DMS79 treated with DMSO at 0.1 percent for 48 hours (cell line): ENCODE results near the gene CAMKMT.

Experiments
- DNase-seq: peaks from one replicate; lab custom pipeline; 2025; lab: John Stamatoyannopoulos, UW

CAMKMT gene

DNA sequence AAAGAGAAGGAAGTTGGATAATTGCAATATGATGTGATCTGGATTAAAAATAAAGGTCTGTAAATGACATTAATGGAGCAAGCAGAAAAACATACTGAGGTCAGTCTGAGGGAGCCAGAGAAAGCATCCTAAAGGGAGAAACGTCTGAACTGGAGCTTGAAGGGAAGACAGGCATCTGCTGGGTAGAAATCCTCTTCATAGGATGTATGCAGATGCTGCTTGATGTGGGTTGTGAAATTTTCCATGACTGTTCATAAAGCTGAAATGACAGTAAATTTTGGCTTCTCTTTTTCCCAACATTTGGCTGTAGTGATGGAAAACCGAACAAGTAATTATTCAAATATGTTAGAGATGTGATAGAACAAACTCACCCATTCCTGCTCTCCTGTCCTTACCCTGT lies 287.6 kb downstream of the CAMKMT start:
- no peak for DNase-seq

DNA sequence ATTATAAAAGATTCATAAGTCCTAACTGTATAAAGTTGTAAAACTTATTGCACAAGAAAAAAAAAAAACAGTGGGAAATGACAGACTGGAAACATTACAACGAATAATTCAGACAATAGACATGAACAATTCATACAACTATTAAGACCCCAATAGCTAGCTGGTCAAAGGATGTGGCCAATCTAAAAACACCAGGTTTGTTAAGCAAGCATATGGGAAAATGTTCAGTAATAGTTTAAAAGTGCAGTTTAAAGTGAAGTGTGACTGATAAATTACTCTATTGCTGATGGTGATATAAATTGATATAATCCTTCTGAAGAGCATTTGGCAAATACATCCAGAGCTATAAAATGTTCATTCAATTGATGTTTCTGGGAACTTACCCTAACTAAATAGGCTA lies 289.0 kb downstream of the CAMKMT start:
- no peak for DNase-seq

DNA sequence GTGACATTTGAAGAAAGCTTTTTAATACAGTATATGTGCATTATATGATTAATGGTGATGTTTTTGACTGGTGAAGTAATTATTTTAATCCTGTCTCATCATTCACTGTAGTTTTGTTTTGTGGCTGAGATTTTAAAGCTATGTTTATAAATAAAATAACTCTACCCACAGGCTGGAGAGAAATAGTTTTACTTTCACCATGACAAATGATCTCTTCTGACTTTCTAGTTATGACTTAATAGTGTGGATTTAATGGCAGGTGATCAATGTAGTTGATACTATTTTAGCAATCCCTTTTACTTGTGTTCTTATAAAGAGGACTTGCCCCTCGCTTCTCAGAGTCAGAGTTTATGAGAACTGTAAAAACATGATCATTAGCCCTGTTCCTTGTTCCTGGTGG lies 290.2 kb downstream of the CAMKMT start:
- DNase-seq = no peak

DNA sequence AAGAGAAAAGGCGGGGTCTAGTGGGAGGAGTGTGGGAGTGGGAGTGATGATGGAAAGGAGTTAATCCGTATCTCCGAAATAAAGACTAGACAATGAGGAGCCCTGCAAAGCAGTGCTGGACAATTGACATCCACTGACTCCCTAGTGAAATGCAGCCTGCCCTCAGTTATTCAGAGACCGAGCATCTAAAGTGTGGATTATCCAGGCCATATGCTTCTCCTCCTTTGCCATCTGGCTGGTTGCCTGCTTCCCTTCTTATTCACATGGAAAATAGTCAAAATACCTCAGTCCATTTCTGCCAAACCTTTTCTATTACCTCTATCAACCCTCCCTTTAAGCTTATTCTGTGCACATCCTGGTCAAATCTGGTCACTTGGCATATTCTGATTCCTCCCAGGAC lies 291.0 kb downstream of the CAMKMT start:
- no peak for DNase-seq

DNA sequence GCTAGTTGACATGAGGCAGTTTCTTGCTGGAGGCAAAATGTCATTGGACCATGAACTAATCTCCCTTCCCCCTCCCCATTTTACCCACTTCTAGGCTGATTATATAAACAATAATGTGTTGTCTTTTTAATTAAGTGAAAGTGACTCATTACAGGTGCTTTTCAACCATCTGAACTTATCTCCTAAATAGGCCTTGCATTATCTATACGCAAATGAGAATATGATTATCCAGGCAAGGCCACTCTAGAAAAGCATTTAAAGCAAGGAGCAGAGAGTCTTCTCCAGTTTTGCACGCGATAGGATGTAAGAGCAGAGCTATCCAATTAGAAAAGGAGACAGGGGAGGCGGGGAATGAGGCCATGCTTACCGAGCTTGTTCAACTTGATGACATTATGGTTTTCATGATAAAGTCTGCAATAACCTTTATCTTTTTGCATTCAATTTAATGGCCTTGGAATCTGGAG lies 293.7 kb downstream of the CAMKMT start:
- DNase-seq = peak; percentile 40

DNA sequence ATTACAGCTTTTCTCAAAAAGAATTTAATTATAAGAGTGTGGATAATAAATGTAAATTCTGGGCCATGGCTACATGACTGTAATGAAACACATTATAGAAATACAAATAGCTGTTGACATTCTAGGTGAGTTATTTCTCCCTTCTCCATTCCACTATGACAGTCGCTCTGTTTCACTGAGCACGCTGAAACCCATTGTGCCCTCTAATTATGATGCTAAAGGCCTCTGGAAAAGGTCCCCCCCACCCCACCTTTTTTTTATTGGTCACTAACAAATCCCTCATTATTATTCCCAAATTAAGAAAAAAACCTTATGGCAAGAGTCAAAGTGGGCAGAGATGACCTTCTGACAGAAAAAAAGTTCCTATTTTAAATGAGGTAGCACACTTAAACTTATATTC lies 294.7 kb downstream of the CAMKMT start:
- no peak for DNase-seq

DNA sequence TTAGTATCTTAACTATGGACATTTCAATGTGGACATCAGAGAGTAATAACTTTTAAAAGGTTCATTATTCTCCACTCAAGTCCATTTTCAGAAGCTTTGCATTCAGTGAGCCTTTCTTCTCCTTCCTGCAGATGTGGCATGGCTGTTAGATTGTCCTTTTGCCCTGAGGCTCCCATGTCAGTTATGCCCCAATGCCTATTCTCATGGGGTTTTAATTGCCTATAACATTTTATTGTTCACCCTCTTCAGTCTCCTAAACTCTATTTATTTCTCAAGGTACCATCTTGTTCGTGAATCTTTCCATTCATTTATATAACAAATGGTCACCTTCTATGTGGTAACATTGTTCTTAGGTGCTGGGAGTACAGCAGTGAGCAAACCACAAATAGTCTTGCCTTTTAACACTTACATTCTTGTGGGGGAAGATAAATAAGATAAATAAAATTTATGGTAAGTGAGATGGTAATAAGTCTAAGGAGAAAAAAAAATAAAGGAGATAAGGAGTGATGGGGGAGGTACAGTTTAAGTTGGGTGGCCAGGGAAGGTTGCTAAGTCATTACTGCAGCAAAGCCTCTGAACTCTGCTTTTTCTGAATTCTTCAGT lies 301.8 kb downstream of the CAMKMT start:
- no peak for DNase-seq

DNA sequence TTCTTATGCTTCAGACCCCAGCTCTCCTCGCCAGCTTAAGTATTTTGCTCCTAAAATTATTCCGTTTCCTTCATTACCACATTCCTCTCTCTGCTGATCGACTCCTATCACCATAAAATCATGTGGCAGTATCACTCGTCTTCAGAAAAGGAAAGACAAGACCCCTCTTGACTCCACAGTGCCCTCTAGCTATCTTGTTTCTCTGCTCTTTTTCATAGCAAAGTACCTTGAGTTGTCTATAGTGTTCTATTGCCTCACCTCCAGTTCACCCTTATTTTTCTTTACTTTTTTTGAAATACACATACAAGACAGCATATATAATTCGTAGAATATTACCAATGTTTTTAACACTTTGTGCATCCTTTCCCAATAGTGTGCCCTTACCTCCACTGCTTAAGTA lies 306.6 kb downstream of the CAMKMT start:
- DNase-seq = no peak

DNA sequence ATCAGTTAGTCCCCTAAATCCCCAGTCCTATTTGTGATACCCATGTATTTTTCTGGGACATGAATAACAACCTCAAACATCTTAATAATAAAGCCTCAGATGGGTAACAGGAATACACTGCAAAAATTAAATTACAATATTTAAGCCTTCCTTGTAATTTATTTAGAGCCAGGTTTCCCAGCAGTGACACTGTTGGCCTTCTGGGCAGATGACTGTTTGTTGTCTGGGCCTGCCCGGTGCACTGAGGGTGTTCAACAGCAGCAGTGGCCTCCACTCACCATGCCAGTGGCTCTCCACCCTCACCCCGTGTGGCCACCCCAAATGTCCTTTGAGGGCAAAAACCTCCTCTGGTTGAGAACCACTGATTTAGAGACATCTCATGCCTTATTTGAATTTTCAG lies 309.5 kb downstream of the CAMKMT start:
- DNase-seq = no peak

DNA sequence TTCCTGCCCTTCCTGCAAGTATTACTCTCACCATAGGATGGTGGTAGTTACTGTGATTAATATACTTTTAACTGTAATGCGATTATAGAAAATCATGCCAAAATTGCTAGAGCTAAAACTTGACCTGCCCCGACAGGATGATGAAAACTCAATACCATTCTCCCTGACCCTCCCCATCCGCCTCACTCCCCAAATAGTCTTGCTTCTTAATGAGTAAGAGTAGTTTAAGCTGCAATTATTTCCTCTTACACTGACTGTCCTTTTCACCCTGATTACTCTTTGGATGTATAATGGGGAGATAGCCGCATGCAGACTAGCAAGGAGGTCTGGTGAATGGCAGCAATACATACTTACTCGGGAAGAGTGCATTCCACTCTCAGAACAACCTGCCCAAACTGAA lies 310.2 kb downstream of the CAMKMT start:
- no peak for DNase-seq

DNA sequence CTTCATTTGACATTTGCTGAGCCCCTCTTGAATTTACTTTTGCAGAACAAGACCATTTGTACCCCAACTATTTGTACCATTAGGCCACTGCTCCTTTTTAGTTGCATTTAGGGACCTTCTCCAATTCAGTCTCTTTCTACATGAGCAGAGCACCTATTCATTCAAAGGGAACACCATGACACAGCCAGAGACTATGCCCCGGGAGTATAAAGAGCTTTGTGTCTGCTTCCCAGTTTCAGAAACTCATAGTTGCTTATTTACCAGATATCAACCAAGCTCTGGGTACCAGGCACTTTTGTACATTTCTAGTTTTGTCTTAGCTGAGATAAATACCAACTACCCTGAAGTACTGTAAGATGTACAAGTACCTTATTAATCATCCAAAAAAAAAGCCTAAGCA lies 310.7 kb downstream of the CAMKMT start:
- no peak for DNase-seq

DNA sequence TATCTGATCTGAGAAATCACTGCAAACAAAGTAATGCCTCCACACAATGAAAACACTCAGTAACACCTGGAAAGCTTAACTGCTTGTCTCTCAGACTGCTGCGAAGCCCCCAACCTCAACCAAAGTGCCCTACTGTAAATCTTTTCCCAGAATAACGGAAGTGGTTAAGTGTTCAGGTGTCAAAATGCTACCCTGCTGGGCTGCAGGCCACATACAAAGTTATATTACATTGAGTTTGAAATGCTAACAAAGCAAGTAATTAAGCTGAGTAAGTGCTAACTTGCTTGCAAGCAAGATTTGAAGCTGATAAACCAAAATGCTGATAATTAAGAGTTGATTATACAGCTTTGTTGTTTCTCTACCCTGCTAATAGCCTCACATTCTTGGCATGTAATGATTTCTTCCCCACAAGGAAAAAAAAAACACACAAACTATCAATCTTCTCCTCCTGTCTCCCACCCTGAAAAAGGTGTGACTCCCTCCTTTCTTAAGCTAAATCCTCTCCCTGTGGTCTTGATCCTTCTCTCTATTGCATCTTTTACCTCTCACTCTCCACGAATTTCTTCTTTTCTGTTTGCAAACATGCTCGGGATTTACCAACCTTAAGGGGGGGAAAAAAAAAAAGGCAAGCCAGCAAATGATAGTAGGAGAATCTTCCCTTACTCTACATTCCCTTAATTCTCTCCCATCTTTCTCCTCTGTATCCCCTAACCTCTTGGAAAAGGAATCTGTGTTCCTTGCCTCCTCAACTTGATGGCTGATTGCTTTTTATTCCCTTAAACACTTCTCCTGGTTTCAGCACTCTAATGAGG lies 312.9 kb downstream of the CAMKMT start:
- DNase-seq = no peak

DNA sequence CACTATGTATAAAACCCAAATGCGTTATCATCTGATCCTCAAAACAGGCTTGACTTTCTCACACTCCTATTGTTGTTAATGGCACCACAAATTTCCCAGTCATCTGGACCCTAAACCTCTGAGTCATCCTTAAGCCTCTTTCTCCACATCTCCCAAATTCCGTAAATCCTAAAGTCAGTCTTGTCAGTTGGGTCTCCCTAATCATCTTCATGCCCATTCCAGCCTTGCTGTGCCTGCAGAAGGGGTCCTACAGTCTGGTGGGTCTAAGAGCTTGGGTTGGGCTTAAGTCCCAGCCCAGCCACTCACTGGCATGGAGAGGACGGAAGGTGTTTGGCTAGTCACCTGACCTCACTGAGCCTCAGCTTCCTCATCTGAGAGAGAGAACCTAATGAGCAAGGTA lies 314.6 kb downstream of the CAMKMT start:
- no peak for DNase-seq

DNA sequence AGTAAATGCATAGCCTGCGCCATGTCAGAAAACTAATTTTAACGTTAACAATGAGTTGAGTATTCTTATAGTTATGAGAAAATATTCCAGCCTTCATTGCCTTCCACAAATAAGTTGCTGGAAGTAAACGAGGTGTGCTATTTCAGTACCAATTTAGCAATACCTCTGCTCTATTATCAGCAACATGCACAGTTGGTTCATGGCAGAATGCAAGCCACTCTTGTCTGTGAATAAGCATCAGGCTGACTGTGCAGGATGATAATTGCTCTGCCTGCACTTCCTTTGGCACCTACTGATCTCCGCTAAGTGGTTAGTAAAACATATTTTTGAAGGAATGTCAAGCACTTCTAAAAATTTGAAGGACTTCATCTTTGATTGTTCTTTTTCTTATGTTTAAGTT lies 317.8 kb downstream of the CAMKMT start:
- no peak for DNase-seq

DNA sequence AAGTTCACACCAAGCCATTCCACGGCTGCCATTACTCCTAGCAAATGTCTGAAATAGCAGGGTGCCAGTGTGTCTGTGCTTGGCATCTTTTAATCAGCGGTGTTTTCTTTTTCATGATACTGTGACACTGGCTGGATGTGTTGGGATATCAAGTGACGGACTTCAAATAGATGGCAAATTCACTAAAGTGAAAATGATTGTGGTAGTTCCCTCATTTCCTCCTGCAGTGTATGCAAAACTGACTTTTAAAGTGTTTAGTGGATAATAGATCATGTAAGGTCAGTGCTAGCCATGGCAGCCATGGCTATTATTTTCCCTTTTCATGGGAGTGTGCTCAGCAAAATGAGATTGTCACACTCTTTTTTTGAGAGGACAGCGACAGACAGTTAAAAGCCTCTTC lies 318.2 kb downstream of the CAMKMT start:
- no peak for DNase-seq

DNA sequence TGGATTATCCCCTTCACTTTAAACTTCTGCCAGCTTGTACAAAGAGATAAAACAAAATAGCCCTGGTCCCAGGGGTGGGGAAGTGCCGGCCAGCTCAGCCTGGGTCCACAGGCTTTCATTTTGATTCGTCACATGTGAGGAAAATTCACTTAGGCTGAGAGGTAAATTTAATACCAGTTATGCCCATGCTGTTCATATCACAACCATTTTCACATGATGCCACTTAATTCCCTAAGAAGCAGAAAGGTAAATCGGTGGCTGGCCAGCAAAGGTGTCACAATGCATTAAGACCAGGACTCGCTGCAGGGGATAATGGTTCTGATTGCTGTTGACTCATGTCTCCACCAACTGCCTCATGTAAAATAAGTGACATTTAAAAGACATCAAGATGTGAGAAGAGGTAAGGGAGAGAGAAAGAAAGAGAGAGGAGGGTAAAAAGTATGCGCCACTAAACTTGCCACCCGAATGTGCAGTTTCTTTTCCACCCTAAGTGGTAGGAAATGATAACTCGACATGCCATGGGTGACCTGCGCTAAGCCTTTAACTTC lies 318.8 kb downstream of the CAMKMT start:
- peak; percentile 56 for DNase-seq

DNA sequence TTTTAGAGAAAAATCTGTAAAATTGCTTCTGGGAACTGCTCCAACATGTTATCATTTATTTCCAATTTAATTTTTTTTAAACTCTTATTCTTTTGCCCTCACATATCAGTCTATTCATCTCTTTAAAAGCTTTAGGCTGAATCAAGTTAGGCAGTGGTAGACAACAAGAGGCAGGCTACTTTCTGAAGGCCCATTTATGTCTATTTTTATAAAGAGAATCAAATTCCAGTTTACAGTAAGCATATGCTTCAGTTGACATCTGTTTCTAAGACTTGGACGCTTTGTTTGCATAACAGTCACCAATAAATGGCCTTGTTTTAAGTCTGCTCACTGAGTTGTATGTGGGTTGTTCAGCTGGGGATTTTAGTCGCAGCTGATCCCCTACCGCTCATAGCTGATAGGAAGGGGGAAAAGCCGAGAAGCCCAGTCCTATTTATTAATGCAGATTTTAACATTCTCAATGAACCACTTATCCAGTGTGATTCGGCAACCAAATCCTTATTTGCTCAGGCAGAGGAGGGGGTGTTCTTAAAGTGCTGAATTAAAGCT lies 319.3 kb downstream of the CAMKMT start:
- DNase-seq = peak; percentile 62

DNA sequence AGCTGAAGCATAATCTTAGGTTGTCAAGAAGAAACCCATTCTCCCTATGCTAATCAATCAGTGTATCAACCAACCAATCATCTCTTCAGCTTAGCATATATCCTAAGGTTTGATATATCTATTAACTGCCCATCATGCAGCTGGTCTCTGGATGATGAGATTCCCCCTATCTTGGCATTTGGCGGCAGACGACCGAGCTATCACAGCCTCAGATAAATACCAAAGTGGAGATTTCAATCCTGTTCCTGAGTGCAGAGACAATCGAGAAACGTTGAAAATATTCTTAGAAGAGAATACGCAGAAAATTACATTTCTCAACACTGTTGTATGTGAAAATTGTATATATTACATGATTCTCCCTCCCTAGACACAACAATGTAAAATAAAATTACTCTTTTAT lies 320.7 kb downstream of the CAMKMT start:
- DNase-seq = no peak

DNA sequence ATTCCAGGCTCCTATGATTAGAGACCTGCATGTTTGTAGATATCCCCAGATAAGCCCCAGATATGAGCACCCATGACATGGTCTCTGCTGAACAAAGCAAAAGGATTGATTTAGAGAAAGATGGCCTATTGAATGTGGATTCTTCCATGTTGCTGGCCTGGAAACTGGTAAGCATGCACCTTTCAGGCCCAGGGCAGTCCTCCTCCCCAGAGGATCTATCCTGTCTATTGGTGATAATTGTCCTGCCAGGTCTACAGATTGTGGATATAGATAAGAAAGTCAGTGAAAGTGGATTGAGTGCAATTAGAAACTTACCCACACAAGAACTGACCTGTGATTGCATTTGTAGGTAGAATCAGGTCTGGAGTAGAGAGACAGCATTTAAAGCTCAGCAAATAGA lies 322.8 kb downstream of the CAMKMT start:
- no peak for DNase-seq

DNA sequence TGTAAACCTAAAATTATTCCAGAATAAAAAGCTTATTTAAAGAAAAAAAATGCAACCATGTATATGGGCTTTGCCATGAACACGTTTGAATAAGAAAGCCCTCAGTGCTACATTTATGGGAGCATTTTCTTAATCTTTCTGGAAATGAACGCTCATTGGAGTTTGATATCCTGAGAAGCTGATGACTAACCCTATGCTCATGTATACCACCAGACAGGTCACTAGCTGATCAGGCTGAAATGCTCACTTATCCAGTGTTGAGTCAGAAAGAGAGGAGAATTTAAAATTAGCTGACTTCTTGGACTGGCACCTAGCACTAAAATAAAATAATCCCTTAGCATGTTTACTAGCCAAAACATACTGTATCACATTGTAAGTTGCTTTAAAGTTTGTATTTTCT lies 324.8 kb downstream of the CAMKMT start:
- DNase-seq = no peak

DNA sequence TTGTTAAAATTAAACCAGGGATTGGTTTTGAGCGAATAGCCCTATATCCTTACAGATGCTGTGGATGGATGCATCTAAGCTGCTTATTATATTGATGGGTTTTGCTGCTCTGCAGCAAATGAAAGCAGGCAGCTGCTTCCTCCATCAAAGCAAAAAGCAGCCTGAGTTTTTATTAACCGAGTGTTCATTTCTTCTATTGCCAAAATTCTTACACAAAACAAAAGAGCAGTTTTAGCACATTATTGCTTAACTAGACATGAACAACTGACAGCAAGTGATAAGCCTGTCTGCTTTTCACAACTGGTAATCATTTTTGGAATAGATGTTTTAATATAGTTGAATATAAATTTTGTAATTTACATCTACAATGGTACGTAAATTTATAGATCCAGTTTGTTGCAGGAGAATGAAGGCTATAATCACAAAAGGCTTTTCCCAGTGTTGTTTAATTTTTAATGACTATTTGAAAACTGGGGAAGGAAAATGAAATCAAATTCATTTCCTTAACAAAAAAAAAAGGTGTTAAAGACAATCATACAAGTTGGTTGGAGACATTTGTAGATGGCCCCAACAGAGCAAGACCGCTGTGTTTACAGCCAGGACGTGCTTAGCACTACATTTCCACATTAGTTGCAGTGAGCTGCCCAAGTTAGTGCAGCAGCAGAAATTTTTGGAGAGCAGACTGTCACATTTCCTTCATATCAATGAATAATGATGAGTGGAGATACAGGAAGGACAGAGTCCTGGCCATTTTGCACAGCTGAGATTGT lies 326.1 kb downstream of the CAMKMT start:
- no peak for DNase-seq

DNA sequence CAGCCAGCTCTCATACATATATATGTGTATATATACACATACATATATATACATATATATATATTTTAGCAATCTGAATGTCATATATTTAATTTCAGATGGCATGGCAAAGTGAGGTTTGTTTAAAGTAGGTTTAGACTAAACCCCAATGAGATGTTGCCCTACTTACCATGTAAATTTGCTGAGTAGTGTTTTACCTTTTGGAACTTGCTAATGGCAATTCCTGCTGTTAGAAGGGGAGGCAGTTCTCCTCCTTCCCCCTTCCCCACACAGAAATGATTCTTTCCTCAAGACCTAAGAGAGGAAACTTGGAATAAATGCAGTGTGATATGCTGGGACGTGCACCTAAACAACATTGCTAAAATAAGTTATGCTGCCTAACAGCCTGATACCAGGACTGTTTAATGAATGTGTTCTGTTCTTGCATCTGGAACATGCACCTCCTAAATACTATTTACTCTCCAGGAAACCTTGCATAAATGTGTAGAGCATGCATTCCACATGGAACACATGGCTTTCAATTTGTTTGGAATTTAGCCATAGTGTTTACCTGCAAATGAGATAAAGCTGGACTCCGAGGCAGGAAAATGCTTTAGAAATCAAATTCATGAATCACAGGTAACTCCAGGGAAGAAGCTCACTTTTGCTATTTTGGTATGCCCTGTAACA lies 326.8 kb downstream of the CAMKMT start:
- no peak for DNase-seq
